Adrenal gland (tissue), 12 donors: ENCODE measurements around the gene ITIH5. TPM values are rescaled to one million over a fixed set of nuclear protein-coding genes. Genes with fewer than 3 reads are reported as not detected.

Experiments
- DNase-seq, 7 donors: peaks; one replicate each; pipeline ENCODE4 v3.0.0-alpha.2; 2019 to 2020
- H3K27ac ChIP-seq, 5 donors: fragments of 200-600 bp; sonication (generic) in 4 of 5; 1 replicate in 3 of 5; 2 replicates in 2 of 5; pipeline versions ENCODE4 v1.5.1 to v1.8.0; 2016 to 2020; ENCODE audit warnings: mild to moderate bottlenecking in 1 of 5
- H3K27me3 ChIP-seq: fragments of 200-600 bp; 2 replicates; pipeline ENCODE4 v1.8.0; 2021
- H3K36me3 ChIP-seq, 2 donors: fragments of 200-600 bp; replicated peaks in 1 of 2; 1 replicate in 1 of 2; 2 replicates in 1 of 2; pipeline versions ENCODE4 v1.5.1 to v1.8.0; 2018 to 2022
- H3K4me1 ChIP-seq, 2 donors: fragments of 200-600 bp; replicated peaks in 1 of 2; 1 replicate in 1 of 2; 2 replicates in 1 of 2; pipeline versions ENCODE4 v1.5.1 to v1.8.0; 2018 to 2021
- H3K4me3 ChIP-seq, 4 donors: fragments of 200-600 bp; sonication (generic) in 3 of 4; one replicate each; pipeline ENCODE4 v1.5.1; 2016 to 2018
- H3K9me3 ChIP-seq, 3 donors: fragments of 200-600 bp; sonication (generic) in 1 of 3; replicated peaks in 1 of 3; 1 replicate in 2 of 3; 2 replicates in 1 of 3; pipeline versions ENCODE4 v1.5.1 to v1.8.0; 2016 to 2021
- CTCF ChIP-seq, 6 experiments: fragments of 450-650 bp in 4 of 6; fragments of 200-600 bp in 2 of 6; sonication (generic) in 1 of 6; IDR thresholded peaks; 1 replicate in 5 of 6; 2 replicates in 1 of 6; pipeline versions ENCODE4 v1.5.1 to v1.8.0; 2016 to 2021; ENCODE audit warnings: antibody characterized with exemption in 6 of 6, mild to moderate bottlenecking in 2 of 6, moderate library complexity in 1 of 6
- POLR2A ChIP-seq, 2 donors: fragments of 450-650 bp; IDR thresholded peaks; one replicate each; pipeline ENCODE4 v1.6.1; 2017; ENCODE audit warnings: antibody characterized with exemption in 2 of 2, mild to moderate bottlenecking in 2 of 2, moderate library complexity in 1 of 2
- WGBS, 4 donors: extraction: QIAGEN DNeasy Blood & Tissue Kit in 2 of 4; methylation state at CpG; one replicate each; pipeline versions ENCODE4 v1.1.5 to v1.1.7; 2013 to 2017; 5-methylcytosine and 5-hydroxymethylcytosine counted together
- intact Hi-C, 2 donors: fragments of 100-400 bp; cut with DNase I; formaldehyde crosslinking; loops; one replicate each; pipeline versions ENCODE4 v1.14.1 to v1.15.0; 2022 to 2023
- polyA plus RNA-seq, 3 donors: library from polyadenylated mRNA; stranded (reverse); fragments of 200-250 nt in 2 of 3; fragments of 350-450 nt in 1 of 3; fragmentation: Illumina TruSeq in 1 of 3; extraction: RNeasy Lipid Tissue Mini Kit (QIAGEN cat#74804) in 1 of 3; gene quantifications; one replicate each; pipeline ENCODE4 v1.2.3, GENCODE V29; 2013 to 2014
- total RNA-seq, 9 donors: library from RNA; depleted of rRNA in 4 of 9; stranded (reverse); fragments of >200 nt in 4 of 9; fragments of 120-200 nt in 1 of 9; fragmentation: NEBNext Ultra II Directional in 1 of 9; extraction: Animal tissue kit (Norgen Biotek cat#: 25700) in 1 of 9; gene quantifications; one replicate each; pipeline versions ENCODE4 v1.1.0 to v1.2.4, GENCODE V29; 2013 to 2023
- donor health status: healthy with polysubstance abuse.
- donor health status: Bipolar disorder and iron deficiency.
- donor health status: DM: yes; HTN: yes; CAD: no.
- donor health status: DM: no; HTN: no; CAD: no.
- donor health status: DM: no; HTN: no; CAD: no.
- donor health status: DM: yes; HTN: yes; CAD: no.

Gene ITIH5
- total and polyA plus RNA-seq, 12 donors, result 0.66 to 6.2 (median 1.7) TPM

DNA sequence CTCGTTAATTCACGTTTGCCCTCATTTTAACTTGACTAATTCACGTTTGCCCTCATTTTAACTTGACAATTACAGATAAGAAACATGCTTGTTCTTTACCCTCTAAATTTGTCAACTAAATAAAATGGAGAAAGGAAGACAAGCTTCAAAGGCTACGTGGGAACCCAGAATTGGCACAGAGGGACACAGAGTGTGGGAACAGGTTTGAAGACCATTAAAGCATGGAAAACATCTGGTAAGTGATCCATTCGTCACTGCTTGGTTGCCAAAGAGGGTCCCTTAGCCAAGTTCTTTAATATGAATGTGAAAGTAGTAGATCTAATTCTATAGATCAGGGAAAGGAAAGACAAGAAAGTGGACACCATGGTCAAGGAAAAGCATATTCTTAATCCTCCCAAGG, 57.2 kb downstream of the ITIH5 start:
- Histone ChIP-seq H3K36me3 (no peaks in the 10 kb centered on the region), H3K27me3 (no peaks in the 10 kb centered on the region), H3K4me3 (no peak overlapping the region), H3K27ac (no peak overlapping the region), H3K9me3 (no peaks in the 10 kb centered on the region), H3K4me1 (no peaks in the 10 kb centered on the region)
- TF ChIP-seq CTCF (IDR thresholded peaks at IDR 0.05) (no peak), POLR2A (IDR thresholded peaks at IDR 0.05) (no peak)
- intact Hi-C loops, result no loop called here
- no peak for DNase-seq
- 62 to 75% (median 70%) methylated on average over 5 of the region's 5 CpGs for WGBS, 4 donors

GRCh38 chr10:7608001-7608400, 58.8 kb downstream of the ITIH5 start:
- no peaks in the 10 kb centered on the region for H3K9me3 ChIP-seq
- intact Hi-C loops, result no loop called here
- no peak for DNase-seq
- TF ChIP-seq CTCF (IDR thresholded peaks at IDR 0.05), result no peak
- no peak for TF ChIP-seq POLR2A (IDR thresholded peaks at IDR 0.05)
- no peak overlapping the region for H3K27ac ChIP-seq
- H3K4me1 ChIP-seq, result no peaks in the 10 kb centered on the region
- 90 to 95% (median 92%) methylated on average over 11 of the region's 11 CpGs for WGBS, 4 donors
- no peaks in the 10 kb centered on the region for H3K27me3 ChIP-seq
- no peaks in the 10 kb centered on the region for H3K36me3 ChIP-seq
- H3K4me3 ChIP-seq, result no peak overlapping the region

DNA sequence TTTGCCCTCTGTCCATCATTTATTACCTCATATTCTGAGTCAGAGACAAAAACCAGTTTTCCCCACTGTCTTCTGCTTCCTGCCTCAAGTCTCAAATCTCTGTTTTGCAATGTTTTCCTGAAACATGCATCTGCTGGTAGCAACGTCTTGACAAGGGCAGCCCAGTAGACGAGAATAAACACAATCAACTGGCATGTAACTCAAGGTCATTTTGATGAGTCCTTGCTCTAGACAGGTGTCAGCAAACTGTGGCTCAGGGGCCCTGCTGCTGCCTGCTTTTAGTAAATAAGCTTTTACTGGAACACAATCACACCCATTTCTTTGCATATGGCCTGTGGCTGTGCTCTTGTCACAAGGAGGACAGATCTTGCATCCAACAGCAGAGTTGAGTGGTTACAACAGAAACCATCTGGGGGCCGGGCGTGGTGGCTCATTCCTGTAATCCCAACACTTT, 59.8 kb downstream of the ITIH5 start:
- no peaks in the 10 kb centered on the region for H3K4me1 ChIP-seq
- intact Hi-C loops, result no loop called here

GRCh38 chr10:7605565-7606295, 61.0 kb downstream of the ITIH5 start:
- no peak overlapping the region for H3K4me3 ChIP-seq
- intact Hi-C loops, result no loop called here
- 77 to 82% (median 79%) methylated on average over 9 to 11 of the region's 11 CpGs for WGBS, 4 donors
- no peaks in the 10 kb centered on the region for H3K36me3 ChIP-seq
- no peaks in the 10 kb centered on the region for H3K4me1 ChIP-seq
- no peak overlapping the region for H3K27ac ChIP-seq
- TF ChIP-seq CTCF (IDR thresholded peaks at IDR 0.05) (no peak), POLR2A (IDR thresholded peaks at IDR 0.05) (no peak)
- no peaks in the 10 kb centered on the region for H3K9me3 ChIP-seq
- H3K27me3 ChIP-seq, result no peaks in the 10 kb centered on the region
- no peak for DNase-seq

More for the DNA sequence above, 59.8 kb downstream of the ITIH5 start:
- Histone ChIP-seq H3K27me3 (no peaks in the 10 kb centered on the region), H3K4me3 (no peak overlapping the region), H3K27ac (no peak overlapping the region), H3K9me3 (no peaks in the 10 kb centered on the region), H3K36me3 (no peaks in the 10 kb centered on the region)
- 44 to 62% (median 50%) methylated on average over 4 of the region's 4 CpGs for WGBS, 4 donors
- no peak for TF ChIP-seq CTCF (IDR thresholded peaks at IDR 0.05)
- no peak for TF ChIP-seq POLR2A (IDR thresholded peaks at IDR 0.05)
- DNase-seq, result no peak
